ENCODE measurements around the gene MASP2.

The MASP2 gene

DNA sequence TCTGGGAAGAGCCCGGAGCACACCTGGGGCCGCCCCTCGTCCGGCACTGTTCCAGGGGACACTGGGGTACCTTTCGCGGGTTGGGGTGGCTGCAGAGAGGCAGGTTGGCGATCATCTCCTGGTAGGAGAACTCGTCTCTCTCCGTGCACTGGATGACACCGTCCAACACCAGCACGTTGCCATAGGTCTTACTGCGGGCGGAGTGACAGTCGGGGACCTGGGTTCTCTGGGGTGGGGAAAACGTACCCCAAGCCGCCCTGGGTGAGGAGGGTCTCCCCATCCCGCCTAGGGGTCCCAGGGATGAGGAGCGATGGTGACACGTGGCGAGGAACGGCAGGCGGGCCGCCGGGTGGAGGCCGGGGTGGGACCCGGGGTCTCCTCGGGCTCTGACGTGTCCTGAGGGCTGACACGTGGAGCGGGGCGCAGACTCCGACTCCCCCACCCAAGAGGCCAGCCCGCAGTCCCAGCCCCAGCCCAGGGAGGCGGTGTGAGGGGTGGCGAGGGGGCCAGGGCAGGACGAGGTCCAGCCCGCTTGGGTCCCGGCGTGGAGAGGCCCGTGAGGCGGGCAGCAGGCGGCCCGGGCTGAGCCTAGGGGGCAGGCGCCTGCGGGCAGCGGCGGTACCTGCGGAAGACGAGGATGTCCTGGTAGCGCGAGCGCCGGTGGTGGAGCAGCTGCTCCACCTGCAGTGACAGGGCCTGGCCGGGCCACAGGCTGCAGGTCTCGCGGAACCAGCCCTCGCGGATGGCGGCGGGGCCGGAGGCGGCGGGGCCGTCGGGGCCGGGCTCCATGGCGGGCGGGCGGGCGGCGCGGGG, 12.3 kb upstream of the MASP2 start:
- TF ChIP-seq, protein P1, sequence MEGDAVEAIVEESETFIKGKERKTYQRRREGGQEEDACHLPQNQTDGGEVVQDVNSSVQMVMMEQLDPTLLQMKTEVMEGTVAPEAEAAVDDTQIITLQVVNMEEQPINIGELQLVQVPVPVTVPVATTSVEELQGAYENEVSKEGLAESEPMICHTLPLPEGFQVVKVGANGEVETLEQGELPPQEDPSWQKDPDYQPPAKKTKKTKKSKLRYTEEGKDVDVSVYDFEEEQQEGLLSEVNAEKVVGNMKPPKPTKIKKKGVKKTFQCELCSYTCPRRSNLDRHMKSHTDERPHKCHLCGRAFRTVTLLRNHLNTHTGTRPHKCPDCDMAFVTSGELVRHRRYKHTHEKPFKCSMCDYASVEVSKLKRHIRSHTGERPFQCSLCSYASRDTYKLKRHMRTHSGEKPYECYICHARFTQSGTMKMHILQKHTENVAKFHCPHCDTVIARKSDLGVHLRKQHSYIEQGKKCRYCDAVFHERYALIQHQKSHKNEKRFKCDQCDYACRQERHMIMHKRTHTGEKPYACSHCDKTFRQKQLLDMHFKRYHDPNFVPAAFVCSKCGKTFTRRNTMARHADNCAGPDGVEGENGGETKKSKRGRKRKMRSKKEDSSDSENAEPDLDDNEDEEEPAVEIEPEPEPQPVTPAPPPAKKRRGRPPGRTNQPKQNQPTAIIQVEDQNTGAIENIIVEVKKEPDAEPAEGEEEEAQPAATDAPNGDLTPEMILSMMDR (IDR thresholded peaks at IDR 0.05; ENCODE audit: low read depth, low read length): no peak
- Histone ChIP-seq H3K36me3 (peaks cover 22% of the 10 kb centered on the region), H3K4me1 (no peaks in the 10 kb centered on the region), H3K9me3 (no peaks in the 10 kb centered on the region), H3K27me3 (no peaks in the 10 kb centered on the region), H3K4me3 (ENCODE audit: low read depth, low read length) (peak overlapping the region; percentile 79)
- peak; percentile 17 for DNase-seq

DNA sequence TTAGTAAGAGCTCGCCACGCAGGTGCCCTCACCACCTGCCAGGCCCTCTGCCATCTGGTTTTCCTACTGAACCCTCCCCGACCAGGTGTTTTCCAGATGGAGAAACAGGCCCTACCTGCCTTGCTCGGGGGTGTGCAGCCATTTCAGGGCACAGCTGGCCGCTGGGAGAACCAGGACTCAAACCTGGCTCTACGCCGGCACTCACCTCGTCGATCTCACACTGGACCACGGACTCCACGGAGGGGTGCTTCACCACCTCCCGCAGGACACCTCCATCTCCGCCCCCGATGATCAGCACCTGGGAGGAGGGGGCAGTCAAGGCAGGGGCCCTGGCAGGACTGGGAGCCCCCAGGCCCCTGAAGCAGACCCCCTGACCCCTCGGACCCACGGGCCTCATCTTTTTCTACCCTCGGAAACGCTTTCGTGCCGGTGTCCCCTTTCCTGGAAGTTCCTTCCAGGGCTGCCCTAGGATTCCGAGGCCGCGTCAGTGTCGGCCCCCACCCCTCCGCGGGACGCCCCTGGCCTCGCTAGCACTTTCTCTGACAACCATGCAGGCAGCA, 11.6 kb upstream of the MASP2 start:
- Histone ChIP-seq H3K27me3 (no peaks in the 10 kb centered on the region), H3K4me1 (peaks cover 2% of the 10 kb centered on the region; the same call in 1 of the 2 replicates), H3K9me3 (no peaks in the 10 kb centered on the region), H3K36me3 (peaks cover 26% of the 10 kb centered on the region), H3K4me3 (ENCODE audit: low read depth, low read length) (peak overlapping the region; percentile 79)
- TF ChIP-seq, protein P1 (IDR thresholded peaks at IDR 0.05; ENCODE audit: low read depth, low read length): no peak
- DNase-seq: no peak

DNA sequence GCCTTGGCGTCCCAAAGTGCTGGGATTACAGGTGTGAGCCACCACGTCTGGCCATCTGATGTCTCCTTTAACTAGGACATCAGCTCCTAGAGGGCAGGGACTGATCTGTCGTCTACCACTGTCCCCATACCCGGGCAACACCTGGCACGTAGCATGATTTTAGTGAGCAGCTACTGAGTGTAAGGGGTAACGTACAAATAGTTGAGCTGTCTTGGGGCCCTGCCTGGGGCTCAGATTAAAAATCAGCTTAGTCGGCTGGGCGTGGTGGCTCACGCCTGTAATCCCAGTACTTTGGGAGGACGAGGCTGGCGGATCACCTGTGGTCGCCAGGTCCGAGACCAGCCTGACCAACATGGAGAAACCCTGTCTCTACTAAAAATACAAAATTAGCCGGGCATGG, 11.0 kb upstream of the MASP2 start:
- no peaks in the 10 kb centered on the region for H3K9me3 ChIP-seq

DNA sequence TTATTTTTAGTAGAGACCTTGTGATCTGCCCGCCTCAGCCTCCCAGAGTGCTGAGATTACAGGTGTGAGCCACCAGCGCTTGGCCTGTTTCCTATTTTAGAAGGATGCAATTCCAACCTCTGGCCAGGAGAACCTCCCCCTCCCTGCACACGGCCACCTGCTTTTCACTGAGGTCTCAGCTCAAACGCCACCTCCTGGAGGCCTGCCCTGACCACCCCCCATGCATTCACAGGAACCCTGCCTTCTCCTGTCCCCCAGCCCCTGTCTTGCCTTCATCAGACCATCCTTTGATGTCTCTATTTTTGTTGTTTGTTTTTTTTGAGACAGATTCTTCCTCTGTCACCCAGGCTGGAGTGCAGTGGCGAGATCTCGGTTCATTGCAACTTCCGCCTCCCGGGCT, 10.4 kb upstream of the MASP2 start:
- Histone ChIP-seq H3K36me3 (peaks cover 26% of the 10 kb centered on the region), H3K4me3 (ENCODE audit: low read depth, low read length) (no peak overlapping the region)
- DNase-seq: no peak

More for the DNA sequence above, 11.0 kb upstream of the MASP2 start:
- no peaks in the 10 kb centered on the region for H3K27me3 ChIP-seq
- H3K4me3 ChIP-seq (ENCODE audit: low read depth, low read length): no peak overlapping the region
- H3K36me3 ChIP-seq: peaks cover 26% of the 10 kb centered on the region
- peaks cover 9% of the 10 kb centered on the region; the same call in 1 of the 2 replicates for H3K4me1 ChIP-seq
- TF ChIP-seq, protein P1 (IDR thresholded peaks at IDR 0.05; ENCODE audit: low read depth, low read length): no peak
- DNase-seq: no peak

DNA sequence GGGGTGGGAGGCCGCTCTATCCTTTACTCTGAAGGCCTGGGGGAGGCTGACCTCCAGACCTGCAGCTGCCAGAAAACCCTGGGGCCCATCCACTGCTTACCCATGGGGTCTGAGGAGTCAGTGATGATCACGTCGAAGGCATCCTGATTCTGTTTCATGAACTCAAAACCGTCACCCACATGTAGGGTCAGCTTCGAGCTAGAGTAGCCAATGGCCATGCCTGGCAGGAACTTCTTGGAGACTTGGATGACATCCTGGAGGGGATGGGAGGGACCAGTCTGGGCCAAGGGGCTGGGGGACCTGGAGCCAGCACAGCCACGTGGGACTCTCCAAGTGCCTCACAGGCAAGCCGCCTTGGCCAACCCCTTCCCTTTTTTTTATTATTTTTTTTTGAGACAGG, 9.5 kb upstream of the MASP2 start:
- no peaks in the 10 kb centered on the region for H3K27me3 ChIP-seq
- TF ChIP-seq, protein P1 (IDR thresholded peaks at IDR 0.05; ENCODE audit: low read depth, low read length): no peak
- H3K9me3 ChIP-seq: no peaks in the 10 kb centered on the region
- H3K4me1 ChIP-seq: peaks cover 21% of the 10 kb centered on the region
- no peak overlapping the region for H3K4me3 ChIP-seq (ENCODE audit: low read depth, low read length)
- peaks cover 26% of the 10 kb centered on the region for H3K36me3 ChIP-seq
- DNase-seq: no peak

More for the DNA sequence above, 10.4 kb upstream of the MASP2 start:
- no peaks in the 10 kb centered on the region for H3K9me3 ChIP-seq
- no peaks in the 10 kb centered on the region for H3K27me3 ChIP-seq
- peaks cover 13% of the 10 kb centered on the region; the same call in 1 of the 2 replicates for H3K4me1 ChIP-seq
- TF ChIP-seq, protein P1 (IDR thresholded peaks at IDR 0.05; ENCODE audit: low read depth, low read length): no peak

DNA sequence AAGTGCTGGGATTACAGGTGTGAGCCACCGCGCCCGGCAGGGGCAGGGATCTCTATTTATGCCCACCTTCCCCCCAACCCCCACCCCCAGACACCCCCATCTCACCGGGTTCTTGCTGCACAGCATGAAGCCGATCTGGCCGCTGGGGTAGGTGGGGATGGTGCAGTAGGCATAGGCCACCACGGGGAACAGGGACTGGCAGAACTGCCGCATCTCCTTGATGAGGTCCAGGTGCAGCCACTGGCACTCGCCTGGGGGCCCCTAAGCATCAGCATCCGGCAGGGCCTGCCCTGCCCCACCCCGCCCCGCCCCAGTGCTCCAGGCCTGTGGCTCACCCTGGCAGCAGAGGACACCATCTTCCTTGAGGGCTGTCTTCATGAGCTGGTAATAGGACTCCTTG, 8.6 kb upstream of the MASP2 start:
- H3K4me1 ChIP-seq: peaks cover 21% of the 10 kb centered on the region
- TF ChIP-seq, protein P1 (IDR thresholded peaks at IDR 0.05; ENCODE audit: low read depth, low read length): no peak
- DNase-seq: no peak
- H3K27me3 ChIP-seq: no peaks in the 10 kb centered on the region
- H3K4me3 ChIP-seq (ENCODE audit: low read depth, low read length): no peak overlapping the region
- H3K36me3 ChIP-seq: peaks cover 26% of the 10 kb centered on the region
- H3K9me3 ChIP-seq: no peaks in the 10 kb centered on the region
